Neural cell (in vitro differentiated cells): ENCODE measurements around the gene NIPSNAP3A. TPM values are rescaled to one million over a fixed set of nuclear protein-coding genes. Genes with fewer than 3 reads are reported as not detected.

Source experiments
- H2AFZ ChIP-seq: fragments of 200-600, 300-800 bp; sonication (generic), shearing (Covaris generic); 2 replicates; pipeline ENCODE4 v1.6.0; 2014; ENCODE audit warnings: low read depth, mild to moderate bottlenecking, antibody characterized with exemption, low read length, moderate library complexity
- H3F3A ChIP-seq: fragments of 200-600 bp; shearing (Covaris generic); 2 replicates; pipeline ENCODE4 v1.6.1; 2016; ENCODE audit warnings: mild to moderate bottlenecking, moderate library complexity, mixed read lengths, antibody characterized with exemption, low read length; ENCODE audit not compliant: insufficient read depth, poor library complexity, severe bottlenecking
- H3K27ac ChIP-seq: fragments of 200-600, 300-800 bp; sonication (generic), shearing (Covaris generic); 2 replicates; pipeline ENCODE4 v1.5.1; 2014; ENCODE audit warnings: mild to moderate bottlenecking, low read length, moderate library complexity
- H3K27me3 ChIP-seq: fragments of 300-800, 200-600 bp; sonication (generic), shearing (Covaris generic); 2 replicates; pipeline ENCODE4 v1.6.0; 2014; ENCODE audit warnings: mild to moderate bottlenecking, low read depth, low read length, moderate library complexity; ENCODE audit not compliant: insufficient read depth
- H3K36me3 ChIP-seq: fragments of 300-800, 200-600 bp; sonication (generic), shearing (Covaris generic); 2 replicates; pipeline ENCODE4 v1.5.1; 2014; ENCODE audit warnings: mild to moderate bottlenecking, antibody characterized with exemption, low read length, moderate library complexity; ENCODE audit not compliant: insufficient read depth
- H3K4me2 ChIP-seq: fragments of 300-800, 200-600 bp; sonication (generic), shearing (Covaris generic); 2 replicates; pipeline ENCODE4 v1.6.0; 2014; ENCODE audit warnings: mild to moderate bottlenecking, low read length
- H3K4me3 ChIP-seq: fragments of 300-800, 200-600 bp; sonication (generic), shearing (Covaris generic); 2 replicates; pipeline ENCODE4 v1.5.1; 2014; ENCODE audit warnings: mild to moderate bottlenecking, low read length, moderate library complexity
- H3K79me2 ChIP-seq: fragments of 200-600 bp; shearing (Covaris generic); replicated peaks from 2 replicates; pipeline ENCODE4 v1.6.0; 2014; ENCODE audit warnings: mild to moderate bottlenecking, low read length, moderate library complexity; ENCODE audit not compliant: insufficient read depth
- H3K9ac ChIP-seq: fragments of 300-800, 200-600 bp; sonication (generic), shearing (Covaris generic); 2 replicates; pipeline ENCODE4 v1.6.1; 2016; ENCODE audit warnings: mild to moderate bottlenecking, low read length, mixed read lengths
- H3K9me2 ChIP-seq: fragments of 200-600 bp; shearing (Covaris generic); 2 replicates; pipeline ENCODE4 v1.6.1; 2016; ENCODE audit warnings: mild to moderate bottlenecking, low read length, mixed read lengths; ENCODE audit not compliant: insufficient read depth
- H3K9me3 ChIP-seq: fragments of 200-600, 300-800 bp; sonication (generic), shearing (Covaris generic); 2 replicates; pipeline ENCODE4 v1.6.1; 2016; ENCODE audit warnings: mild to moderate bottlenecking, mixed run types, low read length, moderate library complexity, mixed read lengths
- H4K20me1 ChIP-seq: fragments of 200-600 bp; shearing (Covaris generic); 2 replicates; pipeline ENCODE4 v1.6.1; 2016; ENCODE audit warnings: mild to moderate bottlenecking, mixed run types; ENCODE audit not compliant: insufficient read depth
- CTCF ChIP-seq: fragments of 450-650 bp; IDR thresholded peaks from 2 replicates; pipeline ENCODE4 v1.5.1; 2014; ENCODE audit warnings: antibody characterized with exemption, mild to moderate bottlenecking, moderate library complexity; ENCODE audit not compliant: poor library complexity, severe bottlenecking
- EP300 ChIP-seq: fragments of 450-650 bp; conservative IDR thresholded peaks from 2 replicates; pipeline ENCODE4 v1.6.1; 2014; ENCODE audit warnings: antibody characterized with exemption, mild to moderate bottlenecking, moderate library complexity; ENCODE audit not compliant: poor library complexity, severe bottlenecking
- EZH2 ChIP-seq: fragments of 200-600, 300-800 bp; shearing (Covaris generic), sonication (generic); IDR thresholded peaks from 2 replicates; pipeline ENCODE4 v1.6.1; 2014; ENCODE audit warnings: antibody characterized with exemption, low read length, borderline replicate concordance, mild to moderate bottlenecking; ENCODE audit not compliant: insufficient read depth, poor library complexity, severe bottlenecking
- MXI1 ChIP-seq: fragments of 450-650 bp; conservative IDR thresholded peaks from 2 replicates; pipeline ENCODE4 v1.6.1; 2014; ENCODE audit warnings: antibody characterized with exemption, mild to moderate bottlenecking; ENCODE audit not compliant: poor library complexity, severe bottlenecking
- POLR2AphosphoS5 ChIP-seq: IDR thresholded peaks from 2 replicates; pipeline ENCODE4 v1.6.1; 2012
- RAD21 ChIP-seq: fragments of 450-650 bp; conservative IDR thresholded peaks from 2 replicates; pipeline ENCODE4 v1.6.1; 2014; ENCODE audit warnings: antibody characterized with exemption, mild to moderate bottlenecking, moderate library complexity
- REST ChIP-seq: IDR thresholded peaks from 2 replicates; pipeline ENCODE4 v1.6.1; 2012; ENCODE audit warnings: borderline replicate concordance
- SMC3 ChIP-seq: fragments of 450-650 bp; conservative IDR thresholded peaks from 2 replicates; pipeline ENCODE4 v1.6.1; 2014; ENCODE audit warnings: antibody characterized with exemption, mild to moderate bottlenecking, moderate library complexity; ENCODE audit not compliant: poor library complexity
- TAF1 ChIP-seq: IDR thresholded peaks from 2 replicates; pipeline ENCODE4 v1.6.1; 2012; ENCODE audit warnings: low read depth
- polyA plus RNA-seq: library from polyadenylated mRNA; depleted of rRNA; stranded (reverse); fragments of >200 nt; gene quantifications from 2 replicates; pipeline ENCODE4 v1.2.3, GENCODE V29; 2014

NIPSNAP3A gene
- polyA plus RNA-seq, 1 donor from 2014 or later, result 51.9 TPM

GRCh38 chr9:104802906-104803305, 55.4 kb downstream of the NIPSNAP3A start:
- Histone ChIP-seq H3K27me3 (no peaks in the 10 kb centered on the region), H3K9ac (no peak overlapping the region), H3K36me3 (peaks cover 4% of the 10 kb centered on the region), H3K27ac (no peak overlapping the region), H3K9me3 (no peaks in the 10 kb centered on the region), H3K4me2 (no peak overlapping the region), H3F3A (no peaks in the 10 kb centered on the region), H2AFZ (no peak overlapping the region), H4K20me1 (no peaks in the 10 kb centered on the region), H3K4me3 (no peak overlapping the region), H3K79me2 (no peaks in the 10 kb centered on the region), H3K9me2 (no peaks in the 10 kb centered on the region)
- no peak for TF ChIP-seq REST
- TF ChIP-seq RAD21, result no peak
- TF ChIP-seq EP300, result no peak
- no peak for TF ChIP-seq CTCF
- no peak for TF ChIP-seq TAF1

GRCh38 chr9:104805441-104805840, 58.0 kb downstream of the NIPSNAP3A start:
- no peaks in the 10 kb centered on the region for H4K20me1 ChIP-seq
- no peak overlapping the region for H3K4me2 ChIP-seq
- no peak overlapping the region for H3K9ac ChIP-seq
- no peak overlapping the region for H3K4me3 ChIP-seq
- no peaks in the 10 kb centered on the region for H3F3A ChIP-seq
- no peak for TF ChIP-seq CTCF
- TF ChIP-seq RAD21, result no peak
- TF ChIP-seq TAF1, result no peak
- no peak for TF ChIP-seq SMC3
- TF ChIP-seq MXI1, result no peak
- no peak for TF ChIP-seq REST
- no peak for TF ChIP-seq EZH2
- no peak for TF ChIP-seq EP300
- no peak for TF ChIP-seq POLR2AphosphoS5
- H3K27me3 ChIP-seq, result no peaks in the 10 kb centered on the region
- H3K9me3 ChIP-seq, result no peaks in the 10 kb centered on the region
- H2AFZ ChIP-seq, result no peak overlapping the region
- no peaks in the 10 kb centered on the region for H3K36me3 ChIP-seq
- no peaks in the 10 kb centered on the region for H3K9me2 ChIP-seq
- no peaks in the 10 kb centered on the region for H3K79me2 ChIP-seq
- H3K27ac ChIP-seq, result no peak overlapping the region
